Activated B cell treated with CpG ODN at 0.5 μM for 24 hours (primary cell): ENCODE data around the gene PLEKHA1. TPM values are rescaled to one million over a fixed set of nuclear protein-coding genes. Genes with fewer than 3 reads are reported as not detected.

Source experiments
- ATAC-seq: fragments of 200-7000 bp; cut with Tn5 transposase; one replicate; pipeline ENCODE4 v1.10.0; 2021; ENCODE audit warnings: low read depth, mild to moderate bottlenecking, moderate library complexity
- CTCF ChIA-PET: fragments of 350-600 bp; sonication (Branson Sonifier 250); formaldehyde crosslinking; loops from one replicate; lab custom pipeline; 2021; ENCODE audit warnings: antibody characterized with exemption; lab: Charles Lee
- POLR2A ChIA-PET: fragments of 350-600 bp; sonication (Branson Sonifier 250); formaldehyde crosslinking; loops from one replicate; lab custom pipeline; 2021; ENCODE audit warnings: antibody characterized with exemption; lab: Charles Lee
- DNase-seq: peaks from one replicate; pipeline ENCODE4 v3.0.0; 2022
- H3K27ac Mint-ChIP-seq: one replicate; pipeline ENCODE4 v1.8.0; 2020; ENCODE audit warnings: mixed read lengths
- H3K27me3 Mint-ChIP-seq: one replicate; pipeline ENCODE4 v1.8.0; 2021; ENCODE audit warnings: mixed read lengths
- H3K36me3 Mint-ChIP-seq: one replicate; pipeline ENCODE4 v1.8.0; 2021; ENCODE audit warnings: low read depth, mixed read lengths
- H3K4me1 Mint-ChIP-seq: one replicate; pipeline ENCODE4 v1.8.0; 2021; ENCODE audit warnings: mixed read lengths
- H3K4me3 Mint-ChIP-seq: one replicate; pipeline ENCODE4 v1.8.0; 2020; ENCODE audit warnings: mild to moderate bottlenecking, mixed read lengths
- H3K9me3 Mint-ChIP-seq: one replicate; pipeline ENCODE4 v1.8.0; 2020; ENCODE audit warnings: mixed read lengths
- CTCF ChIP-seq: fragments of 200-600 bp; IDR thresholded peaks from one replicate; pipeline ENCODE4 v1.8.0; 2022; ENCODE audit warnings: antibody characterized with exemption, mild to moderate bottlenecking
- intact Hi-C: fragments of 100-400 bp; cut with micrococcal nuclease; formaldehyde crosslinking; loops from one replicate; pipeline ENCODE4 v1.15.1; 2024
- total RNA-seq: library from RNA; stranded (reverse); gene quantifications from 2 replicates; pipeline ENCODE4 v1.2.3, GENCODE V29; 2022

The PLEKHA1 gene
- total RNA-seq, 1 donor from 2014 or later = 12.8 TPM

- H3K36me3 Mint-ChIP-seq = no peaks in the 10 kb centered on the region
- ATAC-seq (no peak), DNase-seq (no peak)
- peaks cover 2% of the 10 kb centered on the region for H3K4me1 Mint-ChIP-seq
- ChIA-PET CTCF (no interaction called here), POLR2A (no interaction called here)
- TF ChIP-seq CTCF = no peak
- no peak overlapping the region for H3K4me3 Mint-ChIP-seq
- intact Hi-C loops = no loop called here
- no peak overlapping the region for H3K27ac Mint-ChIP-seq
- H3K9me3 Mint-ChIP-seq = no peaks in the 10 kb centered on the region
- H3K27me3 Mint-ChIP-seq = peaks cover 26% of the 10 kb centered on the region
These were observed 97.1 kb downstream of the PLEKHA1 start for GRCh38 chr10:122471531-122472177.

GRCh38 chr10:122473116-122473515 lies 98.6 kb downstream of the PLEKHA1 start:
- Mint-ChIP-seq H3K36me3 (no peaks in the 10 kb centered on the region), H3K27me3 (peaks cover 26% of the 10 kb centered on the region), H3K9me3 (no peaks in the 10 kb centered on the region), H3K4me3 (no peak overlapping the region), H3K4me1 (peaks cover 2% of the 10 kb centered on the region), H3K27ac (no peak overlapping the region)
- CTCF ChIA-PET = no interaction called here
- POLR2A ChIA-PET = no interaction called here
- no peak for TF ChIP-seq CTCF
- DNase-seq (no peak), ATAC-seq (no peak)
- intact Hi-C loops = no loop called here

- H3K4me3 Mint-ChIP-seq = no peak overlapping the region
These were observed 99.8 kb downstream of the PLEKHA1 start for GRCh38 chr10:122474131-122474818.

GRCh38 chr10:122475100-122475499 lies 100.6 kb downstream of the PLEKHA1 start:
- no peak for TF ChIP-seq CTCF
- no peak overlapping the region for H3K4me3 Mint-ChIP-seq
- H3K27ac Mint-ChIP-seq = no peak overlapping the region
- POLR2A ChIA-PET = no interaction called here
- intact Hi-C loops = no loop called here
- H3K27me3 Mint-ChIP-seq = peaks cover 28% of the 10 kb centered on the region
- no peak for DNase-seq
- no peaks in the 10 kb centered on the region for H3K9me3 Mint-ChIP-seq
- ATAC-seq = no peak
- CTCF ChIA-PET = no interaction called here
- peaks cover 2% of the 10 kb centered on the region for H3K4me1 Mint-ChIP-seq
- no peaks in the 10 kb centered on the region for H3K36me3 Mint-ChIP-seq

More at GRCh38 chr10:122474131-122474818, 99.8 kb downstream of the PLEKHA1 start:
- ChIA-PET POLR2A (no interaction called here), CTCF (no interaction called here)
- DNase-seq (no peak), ATAC-seq (no peak)
- intact Hi-C loops = no loop called here
- H3K27ac Mint-ChIP-seq = no peak overlapping the region
- peaks cover 2% of the 10 kb centered on the region for H3K4me1 Mint-ChIP-seq
- TF ChIP-seq CTCF = no peak
- peaks cover 26% of the 10 kb centered on the region for H3K27me3 Mint-ChIP-seq
- H3K9me3 Mint-ChIP-seq = no peaks in the 10 kb centered on the region
- H3K36me3 Mint-ChIP-seq = no peaks in the 10 kb centered on the region

DNA sequence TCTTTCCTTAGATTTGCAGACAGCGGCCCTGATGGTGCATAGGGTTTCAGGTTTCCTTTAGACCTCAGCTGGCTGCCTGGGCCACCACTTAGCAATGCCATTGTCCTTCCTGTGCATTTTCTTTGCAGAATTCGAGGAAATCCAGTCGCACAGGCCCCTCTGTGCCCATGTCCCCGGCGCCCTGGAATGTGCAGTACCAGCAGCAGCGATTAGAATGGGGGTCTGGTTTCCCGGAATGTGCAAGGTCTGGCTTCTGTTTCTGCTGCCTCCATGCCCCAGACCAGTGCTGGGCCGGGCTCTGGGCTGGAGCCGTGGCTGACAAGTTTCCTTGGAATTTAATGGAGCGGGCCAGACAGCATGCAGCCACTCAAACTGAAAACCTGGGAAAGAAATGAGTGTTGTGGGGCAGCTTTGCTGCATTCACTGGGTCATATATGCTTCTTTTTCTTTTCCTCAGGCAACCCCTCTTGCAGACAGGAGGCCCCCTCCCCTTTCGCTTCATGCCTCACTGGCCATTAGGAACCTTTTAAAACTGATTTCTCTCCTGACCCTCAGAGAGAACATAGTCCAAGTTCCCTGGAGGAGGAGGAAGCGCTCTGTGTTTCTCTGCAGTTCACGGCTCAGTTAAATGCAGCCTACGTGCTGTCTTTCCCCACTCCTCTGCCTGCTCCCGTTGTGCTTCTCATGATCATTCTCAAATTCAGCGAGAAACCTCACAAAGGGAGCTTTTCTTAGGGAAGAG lies 101.3 kb downstream of the PLEKHA1 start:
- no peak overlapping the region for H3K27ac Mint-ChIP-seq
- no peak for ATAC-seq
- no peak overlapping the region for H3K4me3 Mint-ChIP-seq
- TF ChIP-seq CTCF = no peak
- intact Hi-C loops = no loop called here
- no peaks in the 10 kb centered on the region for H3K36me3 Mint-ChIP-seq
- H3K4me1 Mint-ChIP-seq = peaks cover 2% of the 10 kb centered on the region
- no peak for DNase-seq
- CTCF ChIA-PET = no interaction called here
- peaks cover 28% of the 10 kb centered on the region for H3K27me3 Mint-ChIP-seq
- POLR2A ChIA-PET = no interaction called here
- no peaks in the 10 kb centered on the region for H3K9me3 Mint-ChIP-seq
